RWPE1 (cell line): ENCODE results near the gene FAM114A2.
A peak's percentile ranks its signal among the peaks of the same experiment; 100 is the strongest.

Source experiments
- CTCF ChIA-PET: fragments of 350-600 bp; sonication (Branson Sonifier 250); formaldehyde crosslinking; extraction: SDS; loops from one replicate; lab custom pipeline; 2021; lab: Yijun Ruan, JAX
- POLR2A ChIA-PET: fragments of 400-600 bp; formaldehyde crosslinking; extraction: SDS; loops from one replicate; lab custom pipeline; 2020; ENCODE audit warnings: antibody characterized with exemption; ENCODE audit not compliant: low non-redundant PET; lab: Yijun Ruan, JAX
- DNase-seq: peaks from one replicate; pipeline ENCODE4 v3.0.0; 2012; ENCODE audit warnings: low spot score
- H3K27ac ChIP-seq: fragments of 450-650 bp; 2 replicates; pipeline ENCODE4 v1.5.1; 2017
- CTCF ChIP-seq: fragments of 450-650 bp; conservative IDR thresholded peaks from 2 replicates; pipeline ENCODE4 v1.5.1; 2017; ENCODE audit warnings: low read depth, mild to moderate bottlenecking

The FAM114A2 gene

DNA sequence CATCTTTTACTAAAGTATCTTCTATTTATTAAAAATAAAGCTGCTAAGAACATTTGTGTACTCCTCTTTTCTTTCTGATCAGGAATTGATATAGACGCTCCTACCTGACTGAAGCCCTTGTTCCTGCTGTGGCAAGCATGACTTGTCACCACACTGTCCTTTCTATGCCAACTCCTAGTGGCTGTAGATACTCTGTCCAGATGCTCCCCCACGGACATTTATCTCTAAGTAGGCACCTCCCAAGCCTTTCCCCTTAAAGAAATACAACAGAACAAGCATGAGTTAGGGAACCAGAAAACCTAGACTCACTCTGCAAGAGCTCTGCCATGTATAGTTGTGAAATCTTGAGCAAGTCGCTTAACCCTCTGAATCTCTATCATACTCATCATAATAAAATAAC, 53.2 kb downstream of the FAM114A2 start:
- no peak overlapping the region for H3K27ac ChIP-seq
- CTCF ChIA-PET: interaction anchor here (0.6 to 1.1 kb wide), 2 partner anchors 10 to 279 kb away, joined by 4 to 5 read pairs; no protein-coding TSS in a partner anchor
- POLR2A ChIA-PET: interaction anchor here (1.3 kb wide), 1 partner anchor 53 kb away, joined by 5 read pairs; the partner anchor contains the start of genes FAM114A2 and MFAP3
- DNase-seq: no peak
- no peak for TF ChIP-seq CTCF

- CTCF ChIA-PET: interaction anchor here (1.7 kb wide), 1 partner anchor 10 kb away, joined by 8 read pairs; no protein-coding TSS in a partner anchor
- POLR2A ChIA-PET: no interaction called here
- H3K27ac ChIP-seq: no peak overlapping the region
- no peak for DNase-seq
- TF ChIP-seq CTCF: no peak
These were observed 54.8 kb downstream of the FAM114A2 start for GRCh38 chr5:153983885-153984284.

DNA sequence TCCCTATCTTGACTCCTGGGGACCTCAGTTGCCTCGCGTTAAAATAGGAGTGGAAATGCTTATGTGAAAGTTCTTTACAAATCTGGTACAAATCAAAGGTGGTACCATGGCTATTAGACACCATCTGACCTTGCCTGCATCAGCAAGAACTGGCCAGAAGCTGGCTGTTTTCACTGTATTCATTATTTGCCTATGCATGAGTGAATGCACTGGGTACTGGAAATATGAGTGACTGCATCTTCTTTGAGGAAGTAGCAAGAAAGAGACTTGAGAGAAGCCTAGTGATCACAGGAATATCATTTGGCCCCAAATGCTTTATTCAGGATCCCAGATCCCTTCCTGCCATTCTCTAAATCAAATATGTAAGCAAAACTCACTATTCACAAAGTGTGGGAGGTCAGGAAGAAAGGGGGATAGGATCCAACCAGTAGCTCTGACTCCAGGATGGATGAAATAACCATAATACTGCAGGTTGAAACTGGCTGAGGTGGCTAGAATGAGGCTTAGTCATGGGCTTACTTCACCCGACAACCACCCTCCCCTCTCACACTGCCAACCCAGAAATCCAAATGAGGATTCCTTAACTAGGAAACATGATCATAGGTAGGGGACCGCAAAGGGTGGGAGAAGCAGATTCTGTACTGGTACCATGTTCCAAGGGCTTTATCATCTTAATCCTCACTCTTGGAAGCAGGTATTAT, 56.7 kb downstream of the FAM114A2 start:
- H3K27ac ChIP-seq: no peak overlapping the region
- ChIA-PET POLR2A (no interaction called here), CTCF (interaction anchor here (0.5 to 1.7 kb wide), 4 partner anchors 8 to 962 kb away, joined by 3 to 8 read pairs (median 4); partner anchors contain the start of gene GALNT10)
- DNase-seq: peak; percentile 63
- no peak for TF ChIP-seq CTCF

DNA sequence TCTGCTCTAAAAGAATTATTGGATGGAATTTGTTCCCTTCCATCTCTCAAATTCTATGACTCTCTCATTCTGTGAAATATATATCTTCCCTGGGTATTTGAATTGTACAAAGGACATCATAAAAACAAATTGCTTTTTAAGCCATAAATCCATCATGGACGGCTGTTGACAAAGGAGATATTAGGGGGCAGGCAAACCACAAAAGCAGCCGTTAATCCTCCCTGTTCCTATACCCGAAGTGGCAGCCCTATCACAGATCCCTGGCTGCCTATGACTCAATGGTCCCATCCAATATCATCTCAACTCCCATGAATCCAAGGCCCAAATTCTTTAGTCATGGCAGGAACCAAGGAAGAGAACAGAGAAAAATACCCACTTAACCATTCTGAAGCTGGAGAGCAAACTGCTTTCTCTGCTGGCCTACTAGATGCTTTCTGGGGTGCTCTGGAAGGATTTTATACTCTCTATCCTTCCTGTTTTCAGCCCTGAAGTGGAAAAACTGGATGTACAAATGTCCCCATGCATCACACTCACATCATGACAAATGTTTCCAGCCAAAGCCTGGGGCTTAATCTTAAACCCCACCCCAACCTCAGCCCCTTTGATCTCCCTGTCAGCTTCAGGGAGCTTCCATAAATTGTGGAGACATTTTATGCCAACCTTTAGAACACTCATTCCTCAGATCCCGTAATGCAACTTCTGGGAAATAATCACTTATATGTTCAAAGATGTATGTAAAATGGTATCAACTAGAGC, 59.5 kb downstream of the FAM114A2 start:
- no peak overlapping the region for H3K27ac ChIP-seq
- no peak for TF ChIP-seq CTCF
- no peak for DNase-seq
- ChIA-PET CTCF (interaction anchor here (0.6 to 1.1 kb wide), 2 partner anchors 14 to 426 kb away, joined by 3 read pairs; no protein-coding TSS in a partner anchor), POLR2A (no interaction called here)

DNA sequence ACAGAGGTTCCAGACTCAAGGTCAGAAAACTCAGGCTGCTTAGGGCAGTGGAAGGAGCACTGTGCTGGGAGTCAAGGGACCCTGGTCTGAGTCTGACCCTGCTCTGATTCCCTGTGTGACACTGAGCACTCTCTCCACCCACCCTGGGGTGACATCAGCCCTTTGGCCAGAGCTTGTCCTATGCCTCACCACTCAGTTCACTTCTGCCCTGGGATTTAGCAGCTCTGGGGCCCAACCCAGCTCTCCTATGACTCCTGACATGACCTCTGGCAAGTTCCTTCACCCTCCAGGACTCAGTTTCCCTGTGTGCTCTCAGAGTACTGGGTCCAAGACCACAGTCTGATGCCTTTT, 63.9 kb downstream of the FAM114A2 start:
- ChIA-PET POLR2A (no interaction called here), CTCF (interaction anchor here (0.7 to 2.5 kb wide), 14 partner anchors 8 to 1424 kb away, joined by 3 to 14 read pairs (median 4); no protein-coding TSS in a partner anchor)
- TF ChIP-seq CTCF: no peak
- no peak overlapping the region for H3K27ac ChIP-seq
- DNase-seq: no peak

DNA sequence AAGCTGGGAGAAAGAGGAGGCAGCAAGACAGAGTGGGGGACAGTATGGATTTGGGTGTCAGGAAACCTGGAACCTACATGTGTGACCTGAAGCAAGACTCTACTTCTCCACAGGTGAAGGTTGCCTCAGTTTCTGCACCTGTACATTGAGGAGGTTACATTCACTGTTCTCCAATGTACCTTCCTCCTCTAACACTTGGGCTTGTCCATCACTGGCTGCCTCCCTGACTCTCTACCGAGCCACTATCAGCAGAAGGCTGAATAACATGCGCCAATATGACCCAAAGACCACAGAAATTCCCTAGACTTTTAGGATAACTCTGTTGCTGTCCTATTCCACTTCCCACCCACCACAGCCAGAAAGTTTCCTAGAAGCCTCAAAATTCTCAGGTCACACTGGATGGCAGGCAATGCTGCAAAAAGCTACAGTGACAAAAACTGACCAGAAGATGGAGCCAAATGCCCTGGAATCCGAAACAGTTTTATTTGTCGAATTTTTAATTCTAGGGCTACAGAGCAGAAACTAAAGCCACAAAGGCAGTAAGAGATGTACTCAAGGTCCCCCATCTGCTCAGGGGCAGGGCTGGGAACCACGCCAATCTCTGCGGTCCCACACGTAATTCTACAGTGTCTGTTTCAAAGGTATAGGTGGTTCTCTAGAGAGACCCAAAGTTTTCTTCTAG, 64.4 kb downstream of the FAM114A2 start:
- CTCF ChIA-PET: interaction anchor here (0.5 to 2.5 kb wide), 24 partner anchors 9 to 1423 kb away, joined by 3 to 14 read pairs (median 3); no protein-coding TSS in a partner anchor
- H3K27ac ChIP-seq: no peak overlapping the region
- POLR2A ChIA-PET: no interaction called here
- peak; percentile 77 for DNase-seq
- peak; percentile 87 for TF ChIP-seq CTCF
